SK-N-SH treated with all-trans-retinoic acid at 6 μM for 48 hours (cell line): ENCODE data around the gene CBLB.
"Not testable (repeated sequence)": the region's sequence is repeated elsewhere in the genome, so short reads cannot be mapped to it uniquely, and the experiment has no call there.

ENCODE experiments used
- ATAC-seq: fragments of 200-7000 bp; cut with Tn5 transposase; 3 replicates; pipeline ENCODE4 v1.9.1; 2020; ENCODE audit warnings: mild to moderate bottlenecking, moderate library complexity
- ARNTL ChIP-seq: fragments of 450-650 bp; formaldehyde crosslinking; IDR thresholded peaks from 2 replicates; pipeline ENCODE4 v1.5.0; 2020; ENCODE audit warnings: low read depth, mild to moderate bottlenecking, moderate library complexity, borderline replicate concordance
- BACH2 ChIP-seq: fragments of 250-450 bp; sonication (Bioruptor Pico); IDR thresholded peaks from 2 replicates; pipeline ENCODE4 v1.9.0; 2021; ENCODE audit warnings: mild to moderate bottlenecking, borderline replicate concordance
- CSDC2 ChIP-seq: fragments of 250-450 bp; sonication (Bioruptor Pico); IDR thresholded peaks from 2 replicates; pipeline ENCODE4 v1.5.0; 2020; ENCODE audit warnings: mild to moderate bottlenecking, moderate library complexity
- ESRRG ChIP-seq: fragments of 250-450 bp; sonication (Bioruptor Pico); IDR thresholded peaks from 2 replicates; pipeline ENCODE4 v1.6.1; 2021; ENCODE audit warnings: mild to moderate bottlenecking
- GLIS3 ChIP-seq: fragments of 250-450 bp; sonication (Bioruptor Pico); IDR thresholded peaks from 2 replicates; pipeline ENCODE4 v1.5.0; 2020; ENCODE audit warnings: mild to moderate bottlenecking, moderate library complexity
- ISL1 ChIP-seq: fragments of 250-450 bp; sonication (Bioruptor Pico); IDR thresholded peaks from 2 replicates; pipeline ENCODE4 v2.1.2; 2022; ENCODE audit warnings: mild to moderate bottlenecking, moderate library complexity
- OSR1 ChIP-seq: fragments of 250-450 bp; sonication (Bioruptor Pico); IDR thresholded peaks from 2 replicates; pipeline ENCODE4 v1.8.0; 2022; ENCODE audit warnings: moderate library complexity, mild to moderate bottlenecking, inconsistent platforms
- POU6F1 ChIP-seq: fragments of 250-450 bp; sonication (Bioruptor Pico); IDR thresholded peaks from 2 replicates; pipeline ENCODE4 v1.8.0; 2021; ENCODE audit warnings: low read depth, mild to moderate bottlenecking, moderate library complexity, borderline replicate concordance
- PPARA ChIP-seq: fragments of 250-450 bp; sonication (Bioruptor Pico); IDR thresholded peaks from 2 replicates; pipeline ENCODE4 v1.5.0; 2020; ENCODE audit warnings: mild to moderate bottlenecking, borderline replicate concordance
- RARB ChIP-seq: fragments of 250-450 bp; sonication (Bioruptor Pico); IDR thresholded peaks from 2 replicates; pipeline ENCODE4 v1.8.0; 2021; ENCODE audit warnings: mild to moderate bottlenecking, moderate library complexity
- SNAI2 ChIP-seq: fragments of 250-450 bp; sonication (Bioruptor Pico); IDR thresholded peaks from 2 replicates; pipeline ENCODE4 v1.5.0; 2020; ENCODE audit warnings: mild to moderate bottlenecking, moderate library complexity
- TCF4 ChIP-seq: fragments of 250-450 bp; sonication (Bioruptor Pico); IDR thresholded peaks from 2 replicates; pipeline ENCODE4 v1.8.0; 2021; ENCODE audit warnings: mild to moderate bottlenecking, moderate library complexity, borderline replicate concordance
- TOX ChIP-seq: fragments of 250-450 bp; sonication (Bioruptor Pico); IDR thresholded peaks from 2 replicates; pipeline ENCODE4 v1.8.0; 2021; ENCODE audit warnings: mild to moderate bottlenecking, moderate library complexity, borderline replicate concordance
- ZC3H10 ChIP-seq: fragments of 250-450 bp; sonication (Bioruptor Pico); IDR thresholded peaks from 2 replicates; pipeline ENCODE4 v1.5.1; 2021; ENCODE audit warnings: mild to moderate bottlenecking, moderate library complexity
- ZFP3 ChIP-seq: fragments of 250-450 bp; sonication (Bioruptor Pico); IDR thresholded peaks from 2 replicates; pipeline ENCODE4 v1.5.0; 2020; ENCODE audit warnings: mild to moderate bottlenecking, moderate library complexity
- ZFP30 ChIP-seq: fragments of 450-650 bp; formaldehyde crosslinking; IDR thresholded peaks from 2 replicates; pipeline ENCODE4 v1.5.0; 2022; ENCODE audit warnings: mild to moderate bottlenecking, moderate library complexity
- ZNF565 ChIP-seq: fragments of 450-650 bp; formaldehyde crosslinking; conservative IDR thresholded peaks from 2 replicates; pipeline ENCODE4 v1.5.0; 2020; ENCODE audit warnings: low read depth, mild to moderate bottlenecking, moderate library complexity
- ZNF70 ChIP-seq: fragments of 450-650 bp; formaldehyde crosslinking; IDR thresholded peaks from 2 replicates; pipeline ENCODE4 v1.5.0; 2020; ENCODE audit warnings: mild to moderate bottlenecking, moderate library complexity
- ZNF8 ChIP-seq: fragments of 450-650 bp; formaldehyde crosslinking; IDR thresholded peaks from 2 replicates; pipeline ENCODE4 v1.5.0; 2020; ENCODE audit warnings: mild to moderate bottlenecking, moderate library complexity
- TF ChIP-seq, protein P1 (sequence below): fragments of 250-450 bp; sonication (Bioruptor Pico); IDR thresholded peaks from 2 replicates; pipeline ENCODE4 v1.8.0; 2020; ENCODE audit warnings: mild to moderate bottlenecking, moderate library complexity, borderline replicate concordance
- TF ChIP-seq, protein P2 (sequence below): fragments of 250-450 bp; sonication (Bioruptor Pico); IDR thresholded peaks from 2 replicates; pipeline ENCODE4 v1.5.1; 2021; ENCODE audit warnings: mild to moderate bottlenecking, moderate library complexity
- TF ChIP-seq, protein P3 (sequence below): fragments of 250-450 bp; sonication (Bioruptor Pico); IDR thresholded peaks from 2 replicates; pipeline ENCODE4 v1.5.0; 2020; ENCODE audit warnings: mild to moderate bottlenecking, moderate library complexity
- TF ChIP-seq, protein P4 (sequence below): fragments of 250-450 bp; sonication (Bioruptor Pico); IDR thresholded peaks from 2 replicates; pipeline ENCODE4 v1.5.1; 2020; ENCODE audit warnings: low read depth, mild to moderate bottlenecking, moderate library complexity

Gene CBLB

GRCh38 chr3:105816833-105817232 is 52.0 kb downstream of the CBLB start (continued):
- TF ChIP-seq TCF4 (CRISPR knock-in tag) (no peak), PPARA (no peak), SNAI2 (no peak)

- not testable (repeated sequence) for ATAC-seq
Observed at GRCh38 chr3:105815331-105815730, 53.5 kb downstream of the CBLB start.

DNA sequence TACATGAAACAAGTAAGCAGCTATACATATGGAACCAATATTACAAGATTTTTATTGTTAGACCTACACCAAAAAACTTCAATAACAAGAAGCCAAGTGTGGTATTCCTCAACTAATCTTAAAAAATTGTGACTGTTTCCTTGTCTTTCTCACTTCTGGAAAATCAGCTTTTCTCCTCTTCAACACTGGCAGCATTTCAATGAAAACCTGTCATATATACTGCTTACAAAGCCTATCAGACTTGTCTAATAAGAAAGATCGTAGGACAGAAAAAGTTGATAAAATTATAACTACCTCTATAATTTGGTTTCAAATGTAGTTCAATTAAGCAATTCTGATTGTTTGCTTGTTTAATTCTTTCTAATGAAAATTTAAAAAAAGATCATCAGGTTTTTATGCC is 55.1 kb downstream of the CBLB start:
- TF ChIP-seq PPARA, result no peak
- TF ChIP-seq TOX (CRISPR knock-in tag), result no peak
- no peak for TF ChIP-seq ARNTL
- TF ChIP-seq ESRRG (CRISPR knock-in tag), result no peak
- TF ChIP-seq ZFP3, result no peak
- no peak for TF ChIP-seq ISL1 (CRISPR knock-in tag)
- no peak for TF ChIP-seq TCF4 (CRISPR knock-in tag)
- TF ChIP-seq BACH2, result no peak
- TF ChIP-seq, protein P1, sequence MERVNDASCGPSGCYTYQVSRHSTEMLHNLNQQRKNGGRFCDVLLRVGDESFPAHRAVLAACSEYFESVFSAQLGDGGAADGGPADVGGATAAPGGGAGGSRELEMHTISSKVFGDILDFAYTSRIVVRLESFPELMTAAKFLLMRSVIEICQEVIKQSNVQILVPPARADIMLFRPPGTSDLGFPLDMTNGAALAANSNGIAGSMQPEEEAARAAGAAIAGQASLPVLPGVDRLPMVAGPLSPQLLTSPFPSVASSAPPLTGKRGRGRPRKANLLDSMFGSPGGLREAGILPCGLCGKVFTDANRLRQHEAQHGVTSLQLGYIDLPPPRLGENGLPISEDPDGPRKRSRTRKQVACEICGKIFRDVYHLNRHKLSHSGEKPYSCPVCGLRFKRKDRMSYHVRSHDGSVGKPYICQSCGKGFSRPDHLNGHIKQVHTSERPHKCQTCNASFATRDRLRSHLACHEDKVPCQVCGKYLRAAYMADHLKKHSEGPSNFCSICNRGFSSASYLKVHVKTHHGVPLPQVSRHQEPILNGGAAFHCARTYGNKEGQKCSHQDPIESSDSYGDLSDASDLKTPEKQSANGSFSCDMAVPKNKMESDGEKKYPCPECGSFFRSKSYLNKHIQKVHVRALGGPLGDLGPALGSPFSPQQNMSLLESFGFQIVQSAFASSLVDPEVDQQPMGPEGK (CRISPR knock-in tag), result no peak
- TF ChIP-seq, protein P2, sequence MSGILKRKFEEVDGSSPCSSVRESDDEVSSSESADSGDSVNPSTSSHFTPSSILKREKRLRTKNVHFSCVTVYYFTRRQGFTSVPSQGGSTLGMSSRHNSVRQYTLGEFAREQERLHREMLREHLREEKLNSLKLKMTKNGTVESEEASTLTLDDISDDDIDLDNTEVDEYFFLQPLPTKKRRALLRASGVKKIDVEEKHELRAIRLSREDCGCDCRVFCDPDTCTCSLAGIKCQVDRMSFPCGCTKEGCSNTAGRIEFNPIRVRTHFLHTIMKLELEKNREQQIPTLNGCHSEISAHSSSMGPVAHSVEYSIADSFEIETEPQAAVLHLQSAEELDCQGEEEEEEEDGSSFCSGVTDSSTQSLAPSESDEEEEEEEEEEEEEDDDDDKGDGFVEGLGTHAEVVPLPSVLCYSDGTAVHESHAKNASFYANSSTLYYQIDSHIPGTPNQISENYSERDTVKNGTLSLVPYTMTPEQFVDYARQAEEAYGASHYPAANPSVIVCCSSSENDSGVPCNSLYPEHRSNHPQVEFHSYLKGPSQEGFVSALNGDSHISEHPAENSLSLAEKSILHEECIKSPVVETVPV, result no peak
- TF ChIP-seq OSR1 (CRISPR knock-in tag), result no peak
- no peak for TF ChIP-seq ZFP30 (CRISPR knock-in tag)
- TF ChIP-seq ZNF565 (CRISPR knock-in tag), result no peak
- no peak for TF ChIP-seq GLIS3 (CRISPR knock-in tag)
- no peak for TF ChIP-seq POU6F1
- no peak for TF ChIP-seq RARB (CRISPR knock-in tag)
- no peak for ATAC-seq

GRCh38 chr3:105812194-105812586 is 56.6 kb downstream of the CBLB start:
- TF ChIP-seq ISL1 (CRISPR knock-in tag) (peak; percentile 73), OSR1 (CRISPR knock-in tag) (no peak), ZNF70 (CRISPR knock-in tag) (no peak), ZFP30 (CRISPR knock-in tag) (no peak), CSDC2 (peak; percentile 54; the same call in 1 of the 2 replicates)
- TF ChIP-seq, protein P3, sequence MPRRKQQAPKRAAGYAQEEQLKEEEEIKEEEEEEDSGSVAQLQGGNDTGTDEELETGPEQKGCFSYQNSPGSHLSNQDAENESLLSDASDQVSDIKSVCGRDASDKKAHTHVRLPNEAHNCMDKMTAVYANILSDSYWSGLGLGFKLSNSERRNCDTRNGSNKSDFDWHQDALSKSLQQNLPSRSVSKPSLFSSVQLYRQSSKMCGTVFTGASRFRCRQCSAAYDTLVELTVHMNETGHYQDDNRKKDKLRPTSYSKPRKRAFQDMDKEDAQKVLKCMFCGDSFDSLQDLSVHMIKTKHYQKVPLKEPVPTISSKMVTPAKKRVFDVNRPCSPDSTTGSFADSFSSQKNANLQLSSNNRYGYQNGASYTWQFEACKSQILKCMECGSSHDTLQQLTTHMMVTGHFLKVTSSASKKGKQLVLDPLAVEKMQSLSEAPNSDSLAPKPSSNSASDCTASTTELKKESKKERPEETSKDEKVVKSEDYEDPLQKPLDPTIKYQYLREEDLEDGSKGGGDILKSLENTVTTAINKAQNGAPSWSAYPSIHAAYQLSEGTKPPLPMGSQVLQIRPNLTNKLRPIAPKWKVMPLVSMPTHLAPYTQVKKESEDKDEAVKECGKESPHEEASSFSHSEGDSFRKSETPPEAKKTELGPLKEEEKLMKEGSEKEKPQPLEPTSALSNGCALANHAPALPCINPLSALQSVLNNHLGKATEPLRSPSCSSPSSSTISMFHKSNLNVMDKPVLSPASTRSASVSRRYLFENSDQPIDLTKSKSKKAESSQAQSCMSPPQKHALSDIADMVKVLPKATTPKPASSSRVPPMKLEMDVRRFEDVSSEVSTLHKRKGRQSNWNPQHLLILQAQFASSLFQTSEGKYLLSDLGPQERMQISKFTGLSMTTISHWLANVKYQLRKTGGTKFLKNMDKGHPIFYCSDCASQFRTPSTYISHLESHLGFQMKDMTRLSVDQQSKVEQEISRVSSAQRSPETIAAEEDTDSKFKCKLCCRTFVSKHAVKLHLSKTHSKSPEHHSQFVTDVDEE (CRISPR knock-in tag), result no peak
- ATAC-seq, result peak; percentile 74

DNA sequence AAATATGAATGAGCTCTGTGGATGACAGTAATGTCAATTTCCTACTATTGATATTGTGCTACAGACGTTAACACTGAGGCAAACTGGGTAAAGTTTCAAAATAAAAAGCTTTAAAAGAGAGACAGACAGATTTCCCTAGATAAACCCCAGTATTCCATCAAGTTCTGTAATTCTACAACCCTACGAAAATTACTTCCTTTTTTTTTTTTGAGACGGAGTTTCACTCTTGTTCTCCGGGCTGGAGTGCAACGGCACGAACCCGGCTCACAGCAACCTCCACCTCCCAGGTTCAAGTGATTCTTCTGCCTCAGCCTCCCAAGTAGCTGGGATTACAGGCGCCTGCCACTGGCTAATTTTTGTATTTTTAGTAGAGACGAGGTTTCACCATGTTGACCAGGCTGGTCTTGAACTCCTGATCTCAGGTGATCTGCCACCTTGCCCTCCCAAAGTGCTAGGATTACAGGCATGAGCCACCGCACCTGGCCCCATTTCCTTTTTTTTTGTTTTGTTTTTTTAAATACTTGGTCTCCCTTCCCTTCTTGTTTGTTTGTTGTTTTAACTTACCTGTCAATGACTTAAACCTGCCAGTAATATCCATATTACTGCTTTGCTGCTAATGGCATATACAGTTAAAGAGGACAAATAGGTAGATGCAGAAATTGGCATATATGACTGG is 57.2 kb downstream of the CBLB start:
- ATAC-seq, result no peak
- TF ChIP-seq ARNTL, result no peak
- TF ChIP-seq TCF4 (CRISPR knock-in tag), result no peak
- no peak for TF ChIP-seq ZNF70 (CRISPR knock-in tag)
- TF ChIP-seq RARB (CRISPR knock-in tag), result no peak
- TF ChIP-seq PPARA, result no peak
- no peak for TF ChIP-seq BACH2
- TF ChIP-seq ZFP3, result no peak
- no peak for TF ChIP-seq OSR1 (CRISPR knock-in tag)
- TF ChIP-seq GLIS3 (CRISPR knock-in tag), result no peak
- TF ChIP-seq, protein P4, sequence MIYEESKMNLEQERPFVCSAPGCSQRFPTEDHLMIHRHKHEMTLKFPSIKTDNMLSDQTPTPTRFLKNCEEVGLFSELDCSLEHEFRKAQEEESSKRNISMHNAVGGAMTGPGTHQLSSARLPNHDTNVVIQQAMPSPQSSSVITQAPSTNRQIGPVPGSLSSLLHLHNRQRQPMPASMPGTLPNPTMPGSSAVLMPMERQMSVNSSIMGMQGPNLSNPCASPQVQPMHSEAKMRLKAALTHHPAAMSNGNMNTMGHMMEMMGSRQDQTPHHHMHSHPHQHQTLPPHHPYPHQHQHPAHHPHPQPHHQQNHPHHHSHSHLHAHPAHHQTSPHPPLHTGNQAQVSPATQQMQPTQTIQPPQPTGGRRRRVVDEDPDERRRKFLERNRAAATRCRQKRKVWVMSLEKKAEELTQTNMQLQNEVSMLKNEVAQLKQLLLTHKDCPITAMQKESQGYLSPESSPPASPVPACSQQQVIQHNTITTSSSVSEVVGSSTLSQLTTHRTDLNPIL, result no peak
- TF ChIP-seq SNAI2, result no peak
- no peak for TF ChIP-seq CSDC2
- TF ChIP-seq ZNF565 (CRISPR knock-in tag), result no peak
- no peak for TF ChIP-seq ZC3H10 (CRISPR knock-in tag)
- TF ChIP-seq ZFP30 (CRISPR knock-in tag), result no peak
- TF ChIP-seq ZNF8 (CRISPR knock-in tag), result no peak
